ENCODE measurements around the gene DBX1.

Gene DBX1

DNA sequence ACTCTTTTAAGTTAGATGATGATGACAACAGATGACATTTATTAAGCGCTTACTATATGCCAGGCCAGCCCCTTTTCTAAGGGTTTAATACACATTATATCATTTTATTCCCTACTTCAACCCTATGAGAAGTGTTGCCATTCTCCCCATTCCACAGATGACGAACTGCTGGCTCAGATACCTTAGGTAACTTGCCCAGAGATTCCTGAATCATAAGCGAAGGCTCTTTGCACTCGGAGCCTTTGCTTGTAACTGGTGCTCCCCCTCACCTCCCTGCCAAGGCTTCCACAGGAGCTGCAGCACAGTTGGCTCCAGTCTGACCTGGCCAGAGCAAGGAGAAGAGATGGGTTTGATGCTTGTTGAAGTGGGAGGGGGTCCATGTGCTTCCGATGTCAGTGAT is 43.0 kb downstream of the DBX1 start:
- TF ChIP-seq, protein P1, sequence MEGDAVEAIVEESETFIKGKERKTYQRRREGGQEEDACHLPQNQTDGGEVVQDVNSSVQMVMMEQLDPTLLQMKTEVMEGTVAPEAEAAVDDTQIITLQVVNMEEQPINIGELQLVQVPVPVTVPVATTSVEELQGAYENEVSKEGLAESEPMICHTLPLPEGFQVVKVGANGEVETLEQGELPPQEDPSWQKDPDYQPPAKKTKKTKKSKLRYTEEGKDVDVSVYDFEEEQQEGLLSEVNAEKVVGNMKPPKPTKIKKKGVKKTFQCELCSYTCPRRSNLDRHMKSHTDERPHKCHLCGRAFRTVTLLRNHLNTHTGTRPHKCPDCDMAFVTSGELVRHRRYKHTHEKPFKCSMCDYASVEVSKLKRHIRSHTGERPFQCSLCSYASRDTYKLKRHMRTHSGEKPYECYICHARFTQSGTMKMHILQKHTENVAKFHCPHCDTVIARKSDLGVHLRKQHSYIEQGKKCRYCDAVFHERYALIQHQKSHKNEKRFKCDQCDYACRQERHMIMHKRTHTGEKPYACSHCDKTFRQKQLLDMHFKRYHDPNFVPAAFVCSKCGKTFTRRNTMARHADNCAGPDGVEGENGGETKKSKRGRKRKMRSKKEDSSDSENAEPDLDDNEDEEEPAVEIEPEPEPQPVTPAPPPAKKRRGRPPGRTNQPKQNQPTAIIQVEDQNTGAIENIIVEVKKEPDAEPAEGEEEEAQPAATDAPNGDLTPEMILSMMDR (IDR thresholded peaks at IDR 0.05; ENCODE audit: control insufficient read depth, insufficient read depth, low read depth, low read length, missing control alignments), result no peak
- no peak overlapping the region for H3K4me3 ChIP-seq (ENCODE audit: control insufficient read depth, low read depth, low read length)
- no peak for DNase-seq (ENCODE audit: low read depth)

DNA sequence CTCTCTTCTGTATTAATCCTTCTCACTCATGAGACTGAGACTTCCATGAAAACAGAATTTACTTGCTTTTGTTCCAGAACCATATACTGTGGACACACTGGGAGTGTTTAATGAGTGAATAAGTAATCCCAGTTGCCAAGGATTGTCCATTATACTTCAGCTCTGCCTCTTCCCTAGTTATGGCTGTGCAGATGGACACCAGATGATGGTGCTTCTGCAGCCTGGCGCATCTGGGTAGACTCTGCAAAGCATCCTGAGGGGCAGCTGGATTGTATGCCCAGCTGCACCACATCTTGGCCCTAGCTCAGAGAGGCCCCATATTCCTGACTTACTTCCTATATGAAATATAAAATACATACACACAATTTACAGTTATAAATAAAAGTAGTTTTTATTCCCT is 43.5 kb downstream of the DBX1 start:
- no peak overlapping the region for H3K4me3 ChIP-seq (ENCODE audit: control insufficient read depth, low read depth, low read length)
- TF ChIP-seq, protein P1 (IDR thresholded peaks at IDR 0.05; ENCODE audit: control insufficient read depth, insufficient read depth, low read depth, low read length, missing control alignments), result no peak
- no peak for DNase-seq (ENCODE audit: low read depth)

GRCh38 chr11:20114588-20114987 is 45.7 kb downstream of the DBX1 start:
- TF ChIP-seq, protein P1 (IDR thresholded peaks at IDR 0.05; ENCODE audit: control insufficient read depth, insufficient read depth, low read depth, low read length, missing control alignments), result no peak
- no peak for DNase-seq (ENCODE audit: low read depth)
- H3K4me3 ChIP-seq (ENCODE audit: control insufficient read depth, low read depth, low read length), result no peak overlapping the region

GRCh38 chr11:20113149-20113438 is 47.2 kb downstream of the DBX1 start:
- DNase-seq (ENCODE audit: low read depth), result no peak
- TF ChIP-seq, protein P1 (IDR thresholded peaks at IDR 0.05; ENCODE audit: control insufficient read depth, insufficient read depth, low read depth, low read length, missing control alignments), result no peak
- H3K4me3 ChIP-seq (ENCODE audit: control insufficient read depth, low read depth, low read length), result no peak overlapping the region

DNA sequence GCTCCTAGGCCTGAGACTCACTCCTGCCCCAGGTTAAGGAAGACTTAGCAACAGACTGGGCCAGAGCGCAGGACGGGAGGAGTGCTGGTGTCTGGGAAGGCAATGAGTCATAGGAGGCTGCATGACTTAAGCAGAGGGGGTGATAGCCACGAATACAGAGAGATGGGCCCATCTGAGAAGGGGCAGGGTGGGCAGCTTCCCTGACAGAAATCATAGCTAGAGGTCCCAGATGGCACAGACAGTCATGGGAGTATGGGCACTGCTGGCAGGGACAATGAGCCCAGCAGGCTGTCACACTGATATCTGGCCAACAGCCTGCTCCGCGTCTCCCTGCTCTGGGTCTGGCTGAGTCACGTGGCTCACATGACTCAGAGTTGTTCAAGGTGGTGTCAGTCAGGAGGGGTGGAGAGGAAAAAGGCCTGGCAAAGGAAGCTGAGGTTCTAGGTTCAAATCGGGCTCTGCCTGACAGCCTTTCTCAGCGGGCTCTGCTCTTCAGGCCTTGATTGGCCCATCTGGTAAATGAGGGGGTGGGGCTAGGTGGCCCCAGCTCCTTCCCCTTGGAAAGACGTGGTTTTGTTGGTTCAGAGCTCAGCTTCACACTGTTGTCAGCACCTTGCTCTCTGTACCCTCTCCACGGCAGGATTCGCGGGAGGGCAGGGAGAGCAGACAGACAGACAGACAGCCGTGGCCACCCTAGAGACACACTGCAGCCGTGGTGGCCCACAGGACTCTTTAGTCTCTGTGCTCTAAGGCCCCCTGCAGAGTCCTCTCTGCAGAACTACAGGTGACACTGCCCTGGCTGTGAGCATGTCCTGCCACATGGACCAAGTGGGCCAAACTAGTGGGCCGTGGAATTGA is 47.8 kb downstream of the DBX1 start:
- peak; percentile 84 for DNase-seq (ENCODE audit: low read depth)
- TF ChIP-seq, protein P1 (IDR thresholded peaks at IDR 0.05; ENCODE audit: control insufficient read depth, insufficient read depth, low read depth, low read length, missing control alignments), result no peak
- peak overlapping the region; percentile 16 for H3K4me3 ChIP-seq (ENCODE audit: control insufficient read depth, low read depth, low read length)

- DNase-seq (ENCODE audit: low read depth), result no peak
- no peak overlapping the region for H3K4me3 ChIP-seq (ENCODE audit: control insufficient read depth, low read depth, low read length)
- TF ChIP-seq, protein P1 (IDR thresholded peaks at IDR 0.05; ENCODE audit: control insufficient read depth, insufficient read depth, low read depth, low read length, missing control alignments), result no peak
These were observed 48.4 kb downstream of the DBX1 start for GRCh38 chr11:20111871-20112270.

Data from AG09309 (cell line).